Duodenal mucosa (tissue), 2 donors: Measurements from ENCODE around the gene RAP1GDS1.
A peak's percentile ranks its signal among the peaks of the same experiment; 100 is the strongest.

Experiments used
- H3K27ac ChIP-seq: one replicate; pipeline ENCODE4 v1.7.0; 2013; ENCODE audit warnings: low read depth, low read length
- H3K27me3 ChIP-seq, 2 donors: one replicate each; pipeline ENCODE4 v1.7.0; 2013; ENCODE audit warnings: low read length in 2 of 2, control low read depth in 1 of 2; ENCODE audit not compliant: insufficient read depth in 2 of 2, control insufficient read depth in 1 of 2
- H3K36me3 ChIP-seq, 2 donors: one replicate each; pipeline ENCODE4 v1.7.0; 2013; ENCODE audit warnings: low read length in 2 of 2, control low read depth in 1 of 2; ENCODE audit not compliant: insufficient read depth in 2 of 2, control insufficient read depth in 1 of 2
- H3K4me1 ChIP-seq, 2 donors: one replicate each; pipeline ENCODE4 v1.7.0; 2013; ENCODE audit warnings: low read length in 2 of 2, control low read depth in 1 of 2; ENCODE audit not compliant: insufficient read depth in 2 of 2, control insufficient read depth in 1 of 2
- H3K4me3 ChIP-seq, 2 donors: one replicate each; pipeline ENCODE4 v1.7.0; 2013; ENCODE audit warnings: low read length in 2 of 2, low read depth in 1 of 2
- H3K9ac ChIP-seq, 2 donors: one replicate each; pipeline ENCODE4 v1.7.0; 2013; ENCODE audit warnings: low read length in 2 of 2, low read depth in 1 of 2
- H3K9me3 ChIP-seq, 2 donors: one replicate each; pipeline ENCODE4 v1.7.0; 2013; ENCODE audit warnings: low read length in 2 of 2, control low read depth in 1 of 2; ENCODE audit not compliant: control insufficient read depth in 1 of 2

Gene RAP1GDS1

DNA sequence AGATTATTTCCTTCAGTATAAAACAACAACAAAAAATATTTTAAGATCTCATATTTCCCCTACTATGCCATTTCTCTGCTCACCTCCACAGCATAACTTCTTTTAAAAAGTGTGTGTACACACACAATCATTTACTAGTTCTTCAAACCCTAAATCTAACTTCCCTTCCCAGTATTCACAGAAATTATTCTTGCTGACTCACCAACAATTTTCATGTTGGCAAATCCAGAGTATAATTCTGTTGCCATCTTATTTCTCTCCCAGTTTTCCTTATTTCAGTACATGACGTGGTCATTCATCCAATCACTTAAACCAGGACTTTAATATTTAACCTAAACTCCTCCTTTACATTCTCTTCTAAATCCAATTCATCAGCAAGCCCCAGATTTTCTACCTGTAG lies 11.4 kb upstream of the RAP1GDS1 start:
- Histone ChIP-seq H3K4me1 (no peaks in the 10 kb centered on the region), H3K4me3 (no peak overlapping the region), H3K36me3 (no peaks in the 10 kb centered on the region), H3K9me3 (no peaks in the 10 kb centered on the region), H3K27me3 (no peaks in the 10 kb centered on the region), H3K27ac (no peak overlapping the region), H3K9ac (no peak overlapping the region)

DNA sequence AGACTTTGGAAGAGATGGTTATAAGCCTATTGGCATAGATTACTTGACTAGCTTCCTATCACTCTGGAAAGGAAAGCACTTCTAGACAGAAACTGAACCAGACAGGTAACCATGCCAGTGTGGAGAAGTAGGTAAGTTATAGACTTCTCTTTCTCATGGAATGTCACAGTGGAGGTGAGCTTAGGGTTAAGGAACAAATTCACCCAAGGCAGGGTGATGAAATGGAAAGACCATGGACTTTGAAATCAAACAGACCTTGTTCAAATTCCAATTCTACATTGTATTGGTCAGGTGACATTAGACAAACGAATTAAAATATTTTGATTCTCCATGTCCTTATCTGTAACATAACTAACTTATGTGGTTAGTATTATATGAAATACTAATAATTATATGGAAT lies 7.7 kb upstream of the RAP1GDS1 start:
- H3K4me3 ChIP-seq, result no peak overlapping the region
- H3K27ac ChIP-seq, result no peak overlapping the region
- H3K27me3 ChIP-seq, result no peaks in the 10 kb centered on the region
- H3K9ac ChIP-seq, result no peak overlapping the region
- no peaks in the 10 kb centered on the region for H3K9me3 ChIP-seq
- no peaks in the 10 kb centered on the region for H3K4me1 ChIP-seq
- no peaks in the 10 kb centered on the region for H3K36me3 ChIP-seq

DNA sequence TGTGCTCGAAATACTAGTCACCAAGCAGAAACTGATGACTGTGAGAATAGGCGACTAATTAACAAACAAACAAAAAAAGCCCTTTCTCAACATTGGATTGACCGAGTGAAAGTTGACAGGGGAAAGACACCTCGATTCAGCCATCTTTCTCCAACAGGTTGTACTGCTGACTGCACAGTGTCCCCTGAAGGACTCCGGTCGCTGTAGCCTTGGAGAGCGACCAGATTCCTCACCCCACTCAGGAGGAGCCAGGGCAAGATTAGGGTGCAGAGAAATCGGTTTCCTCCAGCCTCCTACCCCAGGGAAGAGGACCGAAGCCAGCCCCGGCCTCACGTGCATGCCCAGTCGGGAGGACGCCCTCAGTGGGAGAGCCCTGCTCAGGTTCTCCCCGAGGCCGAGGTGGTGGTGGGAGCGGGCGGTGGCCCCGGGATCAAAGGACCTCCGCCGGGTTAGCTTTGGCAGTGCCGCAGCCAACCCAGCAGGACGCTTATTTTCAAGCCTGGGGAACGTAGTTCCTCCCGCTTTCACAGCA lies 1.1 kb upstream of the RAP1GDS1 start:
- H3K36me3 ChIP-seq, result no peaks in the 10 kb centered on the region
- H3K9ac ChIP-seq, result peak overlapping the region; percentile 90 to 95
- peak overlapping the region; percentile 82 to 84 for H3K4me3 ChIP-seq
- H3K27me3 ChIP-seq, result no peaks in the 10 kb centered on the region
- H3K4me1 ChIP-seq, result peaks cover 17 to 18% of the 10 kb centered on the region in 2 donors
- no peaks in the 10 kb centered on the region for H3K9me3 ChIP-seq
- H3K27ac ChIP-seq, result peak overlapping the region; percentile 97

DNA sequence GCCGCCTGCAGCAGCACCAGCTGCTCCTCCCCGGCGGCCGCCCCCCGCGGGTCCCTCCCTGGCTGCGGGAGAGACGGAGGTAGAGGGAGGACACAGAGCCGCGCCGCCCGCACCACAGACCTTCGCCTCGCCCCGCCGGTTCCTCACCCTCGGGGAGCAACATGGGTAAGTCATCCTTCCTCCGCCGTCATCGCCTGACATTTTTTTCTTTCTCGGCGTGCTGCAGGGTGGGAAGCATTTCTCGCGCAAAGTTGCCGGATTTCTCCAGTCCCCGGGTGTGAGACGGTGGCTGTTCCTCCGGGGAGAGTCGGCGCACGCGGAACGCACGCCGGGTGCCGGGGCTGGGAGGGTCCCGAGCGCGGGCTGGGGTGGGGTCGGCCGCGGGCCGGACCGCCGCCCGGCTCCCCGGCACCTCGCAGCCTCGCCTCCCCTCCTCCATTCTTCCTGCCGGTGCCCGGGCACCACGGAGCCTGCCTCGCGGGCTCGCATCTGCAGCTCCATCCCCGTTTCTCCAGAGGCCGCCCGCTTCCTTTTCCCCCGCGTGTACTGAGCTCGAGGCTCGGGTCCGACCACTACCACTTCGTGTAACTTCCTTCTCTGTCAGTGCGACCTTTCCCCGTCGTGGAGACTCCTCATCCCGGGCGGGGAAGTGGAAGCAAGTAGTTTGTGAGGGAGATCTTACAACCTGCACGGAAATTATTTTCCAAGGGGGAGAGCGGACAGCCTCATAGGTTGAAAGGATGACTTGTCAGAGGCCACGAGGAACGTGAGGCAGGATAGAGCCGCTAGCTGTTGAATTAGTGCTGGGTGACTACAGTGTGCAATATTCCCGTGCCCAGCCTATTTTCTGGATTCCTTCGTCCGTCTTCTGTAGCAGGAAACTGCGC lies 464 bp downstream of the RAP1GDS1 start:
- no peaks in the 10 kb centered on the region for H3K27me3 ChIP-seq
- peak overlapping the region; percentile 86 to 90 for H3K4me3 ChIP-seq
- peak overlapping the region; percentile 84 to 90 for H3K9ac ChIP-seq
- peak overlapping the region; percentile 76 for H3K27ac ChIP-seq
- H3K9me3 ChIP-seq, result no peaks in the 10 kb centered on the region
- H3K4me1 ChIP-seq, result peaks cover 17 to 18% of the 10 kb centered on the region in 2 donors
- no peaks in the 10 kb centered on the region for H3K36me3 ChIP-seq

DNA sequence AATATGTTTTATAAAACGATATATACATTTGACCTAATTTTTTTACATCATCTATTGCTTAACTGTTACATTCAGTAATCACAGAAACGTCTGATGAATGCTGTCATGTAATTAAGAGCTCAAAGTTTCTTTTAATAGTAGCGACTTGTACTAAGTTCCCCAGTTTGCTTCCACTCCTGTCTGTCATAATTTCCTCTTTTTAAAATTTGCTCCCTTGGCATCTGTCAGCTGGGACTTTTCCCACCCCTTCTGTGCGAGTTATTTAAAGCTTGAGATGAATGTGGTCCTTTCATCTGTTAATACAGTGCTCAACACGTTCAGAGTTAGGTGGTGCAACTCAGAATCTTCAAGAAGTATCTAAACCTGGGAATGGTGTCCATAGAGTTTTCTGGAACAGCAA lies 1.2 kb downstream of the RAP1GDS1 start:
- Histone ChIP-seq H3K36me3 (no peaks in the 10 kb centered on the region), H3K4me1 (peaks cover 17 to 18% of the 10 kb centered on the region in 2 donors), H3K9me3 (no peaks in the 10 kb centered on the region), H3K27ac (no peak overlapping the region), H3K9ac (peak overlapping the region; percentile 84 to 90), H3K27me3 (no peaks in the 10 kb centered on the region), H3K4me3 (peak overlapping the region; percentile 86 to 90)

DNA sequence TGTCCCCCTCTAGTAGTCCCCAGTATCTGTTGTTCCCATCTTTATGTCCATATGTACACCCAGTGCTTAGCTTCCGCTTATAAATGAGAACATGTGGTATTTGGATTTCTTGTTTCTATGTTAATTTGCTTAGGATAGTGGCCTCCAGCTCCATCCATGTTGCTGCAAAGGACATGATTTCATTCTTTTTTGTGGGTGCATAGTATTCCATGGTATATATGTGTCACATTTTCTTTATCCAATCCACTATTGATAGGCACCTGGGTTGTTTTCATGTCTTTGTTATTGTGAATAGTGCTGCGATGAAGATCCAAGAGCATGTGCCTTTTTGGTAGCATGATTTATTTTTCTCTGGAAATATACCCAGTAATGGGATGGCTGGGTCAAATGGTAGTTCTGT lies 6.3 kb downstream of the RAP1GDS1 start:
- H3K36me3 ChIP-seq, result no peaks in the 10 kb centered on the region
- H3K4me3 ChIP-seq, result no peak overlapping the region
- H3K9ac ChIP-seq, result no peak overlapping the region
- no peaks in the 10 kb centered on the region for H3K9me3 ChIP-seq
- H3K27ac ChIP-seq, result no peak overlapping the region
- peaks cover 3 to 10% of the 10 kb centered on the region in 2 donors for H3K4me1 ChIP-seq
- H3K27me3 ChIP-seq, result no peaks in the 10 kb centered on the region

DNA sequence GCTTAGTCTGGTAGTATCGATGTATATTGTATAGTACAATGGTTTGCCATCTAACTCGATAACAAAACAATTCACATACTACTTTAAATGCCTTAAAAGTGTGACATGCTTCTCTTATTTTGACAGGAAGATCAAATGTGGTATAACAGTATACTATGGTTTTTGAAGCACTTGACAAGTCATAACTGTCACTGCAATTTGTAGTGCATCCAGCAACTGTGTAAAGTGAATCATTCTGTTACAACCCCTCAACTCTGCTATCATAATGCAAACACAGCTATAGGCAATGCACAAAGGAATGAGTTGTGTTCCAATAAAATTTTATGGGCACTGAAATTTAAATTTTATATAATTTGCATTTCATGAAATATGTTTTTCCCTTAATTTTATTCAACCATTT lies 14.0 kb downstream of the RAP1GDS1 start:
- Histone ChIP-seq H3K9ac (no peak overlapping the region), H3K4me1 (no peaks in the 10 kb centered on the region), H3K36me3 (no peaks in the 10 kb centered on the region), H3K27ac (no peak overlapping the region), H3K4me3 (no peak overlapping the region), H3K27me3 (no peaks in the 10 kb centered on the region), H3K9me3 (peaks cover 0 to 6% of the 10 kb centered on the region in 2 donors)

DNA sequence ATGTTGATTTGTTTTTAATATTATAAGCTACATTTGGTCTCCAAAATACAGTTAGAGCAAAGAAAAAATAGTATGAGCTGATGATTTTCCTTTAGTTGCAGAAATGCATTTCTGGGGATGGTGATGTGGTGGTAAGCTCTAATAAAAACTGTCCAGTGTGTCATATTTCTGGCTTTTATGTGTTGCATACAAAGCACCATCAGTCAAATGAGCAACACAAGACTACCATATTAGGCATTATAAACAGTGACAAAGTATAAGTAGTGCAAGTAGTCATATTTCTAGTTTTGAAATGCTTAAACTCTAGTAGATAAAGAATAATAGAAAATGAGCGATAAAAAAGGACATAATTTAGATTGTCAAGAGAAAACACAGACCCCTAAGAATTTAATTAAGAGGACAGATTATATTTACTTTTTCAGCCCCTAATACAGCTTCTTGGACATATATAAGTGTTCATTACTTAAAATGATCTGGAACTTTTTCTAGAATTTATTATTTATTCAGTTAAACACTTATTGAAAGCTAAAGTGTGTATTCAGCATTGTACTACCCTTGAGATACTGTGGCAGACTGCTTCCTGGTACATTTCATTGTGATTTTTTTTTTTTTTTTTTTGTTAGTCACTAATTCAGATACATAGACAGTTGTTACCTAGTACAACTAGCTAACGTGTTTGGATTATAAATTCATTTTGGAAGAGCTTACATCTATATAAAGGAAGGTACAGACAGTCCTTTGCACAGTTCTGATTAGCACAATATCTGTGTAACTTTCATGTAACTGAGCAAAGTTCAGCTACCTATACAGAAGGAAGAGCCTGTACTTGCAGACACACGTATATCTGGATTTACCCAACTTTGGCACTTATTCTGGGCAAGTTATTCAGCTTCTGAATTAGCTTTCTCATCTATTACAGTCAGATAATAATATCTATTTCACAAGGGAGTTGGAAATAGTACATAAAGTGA lies 22.3 kb downstream of the RAP1GDS1 start:
- Histone ChIP-seq H3K9me3 (no peaks in the 10 kb centered on the region), H3K9ac (no peak overlapping the region), H3K27me3 (no peaks in the 10 kb centered on the region), H3K36me3 (no peaks in the 10 kb centered on the region), H3K4me1 (no peaks in the 10 kb centered on the region), H3K4me3 (no peak overlapping the region), H3K27ac (no peak overlapping the region)

DNA sequence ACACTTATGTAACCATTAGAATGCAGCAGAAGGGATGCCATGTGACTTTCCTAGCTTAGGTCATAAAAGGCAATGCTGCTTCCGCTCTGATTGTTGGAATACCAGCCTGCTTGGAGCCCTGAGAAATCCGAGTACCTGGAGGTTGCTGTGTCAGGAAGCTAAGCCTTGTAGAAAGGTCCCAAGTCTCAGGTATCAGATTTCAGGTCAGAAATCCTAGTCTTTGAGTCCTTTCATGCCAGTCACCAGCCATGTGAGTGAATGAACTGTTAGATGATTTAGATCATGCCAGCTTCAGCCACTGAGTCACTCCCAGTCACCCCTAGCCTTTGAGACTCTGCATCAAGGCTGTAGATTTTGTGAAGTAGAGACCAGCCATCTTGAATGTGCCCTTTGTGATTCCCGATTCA lies 23.5 kb downstream of the RAP1GDS1 start:
- no peak overlapping the region for H3K27ac ChIP-seq
- H3K36me3 ChIP-seq, result no peaks in the 10 kb centered on the region
- H3K4me1 ChIP-seq, result no peaks in the 10 kb centered on the region
- H3K27me3 ChIP-seq, result no peaks in the 10 kb centered on the region
- no peaks in the 10 kb centered on the region for H3K9me3 ChIP-seq
- H3K4me3 ChIP-seq, result no peak overlapping the region
- no peak overlapping the region for H3K9ac ChIP-seq

DNA sequence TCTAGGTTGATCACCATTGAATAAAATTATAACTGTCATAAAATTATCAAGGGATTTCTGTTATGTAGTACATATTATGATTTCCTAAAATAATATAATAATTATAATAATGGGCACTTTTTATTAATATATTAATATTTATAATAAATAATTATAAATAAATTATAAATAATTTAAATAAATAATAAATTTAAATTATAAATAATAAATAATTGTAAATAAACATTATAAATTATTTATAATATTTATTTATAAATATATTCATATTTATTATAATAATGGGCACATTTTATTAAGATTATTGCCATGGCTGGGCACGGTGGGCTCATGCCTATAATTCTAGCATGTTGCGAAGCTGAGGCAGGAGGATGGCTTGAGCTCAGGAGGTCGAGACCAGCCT lies 24.5 kb downstream of the RAP1GDS1 start:
- Histone ChIP-seq H3K36me3 (no peaks in the 10 kb centered on the region), H3K27me3 (no peaks in the 10 kb centered on the region), H3K4me3 (no peak overlapping the region), H3K4me1 (no peaks in the 10 kb centered on the region), H3K27ac (no peak overlapping the region), H3K9ac (no peak overlapping the region), H3K9me3 (no peaks in the 10 kb centered on the region)
